MM.1S (cell line): ENCODE measurements around the gene SLC39A2.

Source experiments
- CTCF ChIP-seq: fragments of 300-600 bp; sonication (generic); IDR thresholded peaks from 2 replicates; pipeline ENCODE4 v1.5.1; 2016; ENCODE audit warnings: antibody characterized with exemption, low read length, mixed read lengths
- EZH2 ChIP-seq: fragments of 300-600 bp; sonication (generic); optimal IDR thresholded peaks from 2 replicates; pipeline ENCODE3; 2017; ENCODE audit warnings: low read depth, mild to moderate bottlenecking, antibody characterized with exemption, low read length, mixed read lengths

DNA sequence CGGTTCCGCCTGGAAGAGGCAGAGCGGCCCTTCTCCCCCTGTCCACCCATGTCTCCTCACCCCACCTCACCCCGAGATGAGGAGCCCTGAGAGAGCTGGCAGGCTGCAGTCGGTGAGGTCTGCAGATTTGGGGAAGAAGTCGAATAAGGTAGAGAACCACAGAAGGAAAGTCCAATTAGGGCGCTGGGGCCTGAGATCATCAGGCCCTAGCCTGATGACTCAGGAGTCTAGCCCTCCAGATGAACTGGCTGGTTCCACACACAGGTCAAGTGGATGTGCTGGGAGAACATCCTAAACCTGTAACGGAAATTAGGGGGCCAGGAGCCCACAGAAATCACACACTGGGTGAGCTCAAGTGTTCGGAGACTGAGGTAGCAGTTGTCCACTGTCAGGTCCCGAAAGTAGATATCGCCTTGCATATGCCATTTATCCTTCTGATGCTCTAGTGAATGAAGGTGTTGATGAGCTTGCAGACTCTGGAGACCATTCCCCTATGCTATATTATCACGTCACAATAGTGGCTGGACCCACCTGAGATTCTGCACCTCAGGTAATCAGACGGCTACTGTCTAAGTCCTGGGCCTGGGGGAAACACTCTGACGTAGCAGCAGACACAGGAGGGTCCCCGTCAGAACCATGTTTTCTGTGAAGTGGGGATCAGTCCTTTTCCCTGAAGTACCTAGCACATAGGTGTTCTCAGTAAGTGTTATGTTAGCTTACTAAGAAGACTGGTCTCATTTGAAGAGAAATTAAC lies 10.2 kb upstream of the SLC39A2 start:
- TF ChIP-seq CTCF (no peak), EZH2 (no peak)
